Inflammatory macrophage (primary cell): Measurements from ENCODE around the gene CYP17A1.
"Not testable (repeated sequence)": the region's sequence is repeated elsewhere in the genome, so short reads cannot be mapped to it uniquely, and the experiment has no call there.

ENCODE experiments used
- DNase-seq, 2 donors: peaks; one replicate each; pipeline ENCODE4 v3.0.0-alpha.2; 2020 to 2022

The CYP17A1 gene

DNA sequence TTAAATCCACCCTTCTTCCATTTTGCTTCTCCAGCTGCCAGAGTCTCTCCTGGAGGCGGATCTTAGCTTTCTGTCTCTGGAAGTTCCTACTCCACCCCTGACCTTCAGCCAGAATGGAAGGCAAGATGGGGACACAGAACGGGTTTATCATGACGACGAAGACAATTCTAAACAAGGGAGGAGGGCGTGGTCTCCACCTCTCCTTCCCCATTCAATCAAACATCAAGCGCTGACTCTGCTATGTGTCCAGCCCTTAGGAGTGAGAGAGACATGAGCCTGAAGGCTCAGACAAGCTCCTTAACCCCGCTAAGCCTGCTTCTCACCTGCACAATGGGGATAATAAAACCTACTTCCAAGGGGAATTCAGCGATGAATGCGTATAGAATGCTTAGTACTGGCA is 3.1 kb downstream of the CYP17A1 start:
- no peak for DNase-seq

DNA sequence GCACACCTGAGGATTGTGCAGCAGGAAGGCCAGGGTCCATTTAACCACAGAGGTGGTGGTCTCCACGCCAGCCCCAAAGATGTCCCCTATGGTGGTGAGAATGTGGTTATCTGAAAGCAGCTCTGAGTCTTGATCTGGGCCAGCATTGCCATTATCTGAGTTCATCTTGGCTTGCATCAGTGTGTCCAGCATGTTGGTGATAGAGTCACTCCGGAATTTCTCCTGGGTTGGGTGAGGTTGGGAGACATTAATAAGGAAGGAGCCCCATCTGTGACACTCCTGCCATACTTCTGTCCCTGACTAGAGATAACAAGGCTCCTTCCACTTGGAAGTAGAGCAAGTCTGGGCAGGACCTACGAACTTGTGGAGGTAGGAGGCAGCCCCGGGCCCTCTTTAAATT is 4.2 kb downstream of the CYP17A1 start:
- DNase-seq = no peak

DNA sequence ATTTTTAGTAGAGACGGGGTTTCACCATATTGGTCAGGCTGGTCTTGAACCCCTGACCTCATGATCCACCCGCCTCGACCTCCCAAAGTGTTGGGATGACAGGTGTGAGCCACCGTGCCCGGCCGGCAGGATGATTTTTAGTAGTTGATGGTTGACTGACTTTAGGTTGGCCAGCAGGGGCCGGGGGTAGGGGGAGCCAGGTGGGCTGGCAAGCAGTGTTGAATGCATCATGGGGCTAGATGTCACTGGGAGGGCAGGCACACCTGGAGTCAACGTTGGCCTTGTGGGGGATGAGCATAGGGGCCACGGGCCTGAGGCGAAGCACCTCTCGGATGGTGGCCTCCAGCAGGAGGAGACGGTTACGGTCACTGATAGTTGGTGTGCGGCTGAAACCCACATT is 5.0 kb downstream of the CYP17A1 start:
- no peak for DNase-seq

DNA sequence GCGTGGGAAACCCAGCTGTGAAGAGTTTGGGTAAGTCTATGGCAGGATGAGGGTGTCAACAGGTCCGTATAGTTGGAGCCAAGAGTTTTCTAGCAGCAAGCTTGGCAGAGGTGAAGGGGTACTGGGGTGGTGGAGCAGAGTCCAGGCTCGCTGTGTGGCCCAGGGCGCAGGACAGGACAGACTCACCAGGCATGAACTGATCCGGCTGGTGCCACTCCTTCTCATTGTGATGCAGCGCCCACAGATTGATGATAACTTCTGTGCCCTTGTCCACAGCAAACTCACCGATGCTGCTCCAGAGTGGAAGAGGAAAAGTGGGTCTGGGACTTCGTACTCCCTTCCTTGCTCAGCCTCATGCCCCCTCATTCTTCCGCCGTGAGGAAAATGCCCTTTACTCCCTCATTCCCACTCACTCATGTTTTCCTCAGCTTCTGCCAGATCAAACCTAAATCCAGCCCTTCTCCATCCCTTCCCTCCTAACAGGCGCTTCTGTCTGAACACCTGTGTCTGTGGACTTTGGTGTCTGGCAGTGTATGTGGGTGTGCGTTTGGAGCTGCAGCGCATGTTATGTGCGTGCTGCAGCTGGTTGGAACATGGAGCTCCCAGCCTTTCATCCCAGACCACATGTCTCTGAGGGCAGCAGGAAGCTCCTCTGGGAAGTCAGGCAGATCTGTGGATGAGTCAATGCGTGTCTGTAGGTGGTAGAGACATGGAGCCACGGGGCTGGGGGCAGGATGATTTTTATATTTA is 5.7 kb downstream of the CYP17A1 start:
- no peak for DNase-seq

DNA sequence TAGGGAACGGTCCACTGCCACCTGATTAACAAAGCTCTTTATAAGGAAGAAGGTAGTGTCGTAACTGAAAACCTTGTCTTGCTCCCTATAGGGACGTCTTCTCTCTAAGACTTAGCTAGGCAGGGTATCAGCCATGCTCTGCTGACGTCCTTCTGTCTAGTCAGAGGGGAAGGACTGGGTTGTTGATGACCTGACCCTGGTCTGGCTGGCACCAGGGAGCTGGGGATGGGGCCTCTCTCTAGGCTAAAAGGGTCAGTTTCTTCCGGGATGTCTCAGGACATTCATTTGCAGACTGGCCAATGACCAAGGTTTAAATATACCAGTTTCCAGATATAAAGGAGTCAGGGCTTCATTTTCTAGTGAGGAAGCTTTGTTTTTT is 9.6 kb downstream of the CYP17A1 start:
- no peak for DNase-seq

DNA sequence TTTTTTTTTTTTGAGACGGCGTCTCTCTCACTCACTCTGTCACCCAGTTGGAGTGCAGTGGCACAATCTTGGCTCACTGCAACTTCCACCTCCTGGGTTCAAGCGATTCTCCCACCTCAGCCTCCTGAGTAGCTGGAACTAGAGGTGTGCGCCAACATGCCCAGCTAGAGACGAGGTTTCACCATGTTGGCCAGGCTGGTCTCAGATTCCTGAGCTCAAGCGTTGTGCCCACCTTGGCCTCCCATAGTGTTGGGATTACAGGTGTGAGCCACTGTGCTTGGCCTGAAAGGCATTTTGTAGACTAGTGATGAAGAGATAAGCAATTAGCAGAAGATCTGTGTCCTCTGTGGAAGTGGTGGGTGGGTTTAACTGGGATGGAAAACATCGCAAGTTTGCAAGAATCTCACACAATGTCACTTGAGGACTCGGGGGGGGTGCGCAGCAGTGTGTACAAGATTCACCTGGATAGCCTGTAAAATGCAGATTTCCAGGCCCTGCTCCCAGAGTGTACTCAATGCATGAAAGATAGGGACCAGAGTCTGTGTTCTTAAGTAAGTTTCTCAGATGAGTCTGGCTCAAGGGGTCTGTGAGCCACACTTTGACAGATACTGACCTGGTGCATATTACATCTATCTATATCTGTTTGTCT is 10.9 kb downstream of the CYP17A1 start:
- no peak for DNase-seq

DNA sequence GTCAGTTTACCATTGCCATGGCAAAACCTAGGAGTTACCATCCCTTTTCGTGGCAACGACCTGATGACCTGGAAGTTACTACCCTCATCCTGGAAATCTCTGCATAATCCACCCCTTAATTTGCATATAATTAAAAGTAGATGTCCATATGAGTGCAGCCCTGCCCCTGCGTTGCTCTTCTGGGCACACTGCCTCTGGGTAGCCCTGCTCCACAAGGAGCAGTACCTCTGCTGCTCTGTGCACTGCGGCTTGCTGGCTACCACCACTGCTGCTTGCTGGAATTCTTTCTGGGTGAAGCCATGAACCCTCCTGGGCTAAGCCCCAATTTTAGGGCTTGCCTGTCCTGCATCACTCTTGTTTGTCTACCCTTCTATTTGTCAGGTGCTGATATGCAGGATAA is 12.5 kb downstream of the CYP17A1 start:
- DNase-seq = no peak

DNA sequence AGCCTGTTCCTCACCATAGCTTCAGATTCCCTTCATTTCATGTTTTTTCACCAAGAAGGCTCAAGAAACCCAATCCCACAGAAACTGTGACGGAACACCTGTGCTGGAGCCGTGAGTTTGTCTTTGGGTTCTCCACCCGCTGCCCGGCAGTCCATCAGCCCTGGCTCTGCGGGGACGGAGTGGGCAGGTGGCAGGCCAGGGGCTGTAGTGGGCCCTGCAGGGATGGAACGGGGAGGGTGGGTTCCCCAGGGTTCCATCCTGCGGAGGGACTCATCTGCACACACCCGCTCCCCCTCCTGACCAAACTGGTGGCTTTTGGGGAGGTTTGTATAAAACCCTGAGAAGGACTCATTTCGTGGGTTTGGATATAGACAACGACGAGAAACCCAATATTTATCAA is 15.0 kb downstream of the CYP17A1 start:
- no peak for DNase-seq

DNA sequence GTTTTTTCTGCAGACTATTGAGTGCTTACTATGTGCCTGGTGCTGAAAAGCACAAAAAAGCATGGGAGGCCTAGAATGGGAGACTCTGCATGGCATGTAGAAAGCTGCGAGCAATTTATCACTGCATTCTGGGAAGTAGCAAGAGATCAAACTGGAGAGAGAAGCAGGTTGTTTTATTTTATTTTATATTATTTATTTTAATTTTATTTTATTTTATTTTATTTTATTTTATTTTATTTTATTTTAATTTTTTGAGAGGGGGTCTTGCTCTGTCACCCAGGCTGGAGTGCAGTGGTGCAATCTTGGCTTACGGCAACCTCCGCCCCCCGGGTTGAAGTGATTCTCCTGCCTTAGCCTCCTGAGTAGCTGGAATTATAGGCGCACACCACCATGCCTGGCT is 17.2 kb downstream of the CYP17A1 start:
- DNase-seq = not testable (repeated sequence)

DNA sequence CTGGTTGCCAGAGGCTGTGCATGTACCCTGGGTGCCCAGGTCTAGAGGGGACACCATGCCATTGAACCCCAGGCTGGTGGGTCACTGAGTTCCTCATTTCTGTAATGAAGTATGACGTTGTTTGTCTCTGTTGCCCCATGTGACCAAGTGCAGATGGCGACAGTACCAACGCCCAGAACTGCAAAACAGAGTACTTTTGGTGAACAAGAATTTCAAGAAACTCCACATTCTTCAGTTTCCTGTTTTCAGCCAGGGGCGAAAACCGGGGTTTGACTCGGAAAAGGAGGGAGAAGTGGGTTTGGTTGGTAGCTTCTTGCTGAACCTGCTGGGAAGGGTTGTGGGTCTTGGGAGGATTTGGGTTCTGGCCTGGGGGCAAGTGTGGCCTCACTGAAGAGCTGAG is 18.2 kb downstream of the CYP17A1 start:
- peak; percentile 71 to 85 for DNase-seq

DNA sequence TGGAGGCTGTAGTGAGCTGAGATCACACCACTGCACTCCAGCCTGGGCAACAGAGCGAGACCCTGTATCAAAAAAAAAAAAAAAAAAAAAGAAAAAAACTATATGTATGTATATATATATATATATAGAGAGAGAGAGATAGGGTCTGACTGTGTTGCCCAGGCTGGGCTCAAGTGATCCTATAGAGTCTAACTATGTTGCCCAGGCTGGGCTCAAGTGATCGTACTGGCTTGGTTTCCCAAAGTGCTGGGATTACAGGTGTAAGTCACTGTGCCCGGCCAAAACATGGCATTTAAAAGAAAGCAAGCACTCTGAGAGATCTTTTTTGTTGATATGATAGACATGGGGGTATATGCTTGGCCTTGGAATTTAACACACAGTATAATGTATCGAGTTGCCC is 20.0 kb downstream of the CYP17A1 start:
- no peak for DNase-seq

DNA sequence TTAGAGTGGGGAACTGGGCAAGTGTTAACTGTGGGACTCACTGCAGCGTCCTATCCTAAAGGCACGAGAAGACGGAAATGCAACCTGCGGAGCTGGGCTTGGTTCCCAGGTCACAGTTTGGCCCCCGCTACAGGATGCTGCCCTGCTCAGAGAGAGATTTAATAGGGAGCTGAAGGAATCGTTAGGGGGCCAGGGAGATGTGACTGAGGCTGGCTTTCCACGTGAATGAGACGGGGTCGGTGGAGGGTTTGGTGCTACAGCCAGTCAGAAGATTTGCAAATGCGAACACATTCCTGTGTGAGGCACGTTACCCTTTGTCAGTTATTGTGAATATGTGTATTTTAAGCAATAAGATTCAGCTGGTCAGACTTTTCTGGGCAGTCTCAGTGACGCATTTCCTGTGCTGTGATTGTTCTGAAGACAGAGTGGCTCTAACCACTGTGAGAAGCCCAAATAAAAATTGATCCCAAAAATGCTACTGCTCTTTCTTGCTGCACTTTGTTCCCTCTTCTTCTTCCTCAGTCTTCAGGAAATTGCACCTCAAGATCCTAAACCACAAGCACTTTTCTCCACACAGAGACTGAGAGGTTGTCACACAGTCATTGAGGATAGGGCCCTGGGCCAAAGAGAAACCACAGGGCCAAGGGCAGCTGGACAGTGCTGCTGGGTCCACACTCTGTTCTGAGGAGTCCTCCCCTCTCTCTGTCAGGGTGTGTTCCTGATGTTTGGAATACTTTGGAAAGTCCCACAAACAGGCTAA is 21.2 kb downstream of the CYP17A1 start:
- peak; percentile 78 to 81 for DNase-seq

DNA sequence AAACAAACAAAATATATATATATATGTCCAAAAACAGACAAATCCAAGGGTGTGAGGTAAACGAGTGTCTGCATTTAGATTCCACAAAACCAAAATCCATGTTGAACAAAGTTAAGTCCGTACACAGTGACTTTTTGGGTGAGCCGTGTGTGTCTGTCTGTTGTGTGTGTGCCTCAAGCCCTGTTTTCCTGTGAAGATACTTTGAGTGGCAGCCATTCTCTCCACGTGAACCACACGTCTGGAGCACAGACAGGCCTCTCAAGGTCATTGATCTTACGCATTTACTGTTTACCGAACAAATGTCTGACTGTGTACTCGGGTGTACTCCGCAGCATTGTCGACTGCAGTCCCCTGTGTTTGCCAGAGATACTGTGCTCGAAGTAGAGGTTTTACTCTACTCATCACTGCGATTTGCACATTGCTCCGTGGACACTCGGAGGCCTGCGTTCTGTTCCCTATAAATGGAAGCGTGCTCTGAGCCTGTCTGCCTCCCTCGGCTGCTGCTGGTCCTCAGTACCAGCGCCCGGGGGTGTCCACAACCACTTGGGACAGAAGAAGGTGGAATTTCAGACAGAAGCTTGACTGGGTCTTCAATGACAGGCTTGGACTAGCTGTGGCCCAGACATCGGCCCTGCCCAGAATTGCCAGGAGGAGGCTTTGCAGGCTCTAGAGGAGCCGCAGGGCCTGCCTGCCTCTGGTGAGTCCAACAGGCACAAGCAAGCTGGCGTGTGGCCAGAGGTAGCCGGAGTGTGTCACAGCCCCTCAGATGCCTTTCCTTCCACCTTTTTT is 22.1 kb downstream of the CYP17A1 start:
- DNase-seq = no peak

DNA sequence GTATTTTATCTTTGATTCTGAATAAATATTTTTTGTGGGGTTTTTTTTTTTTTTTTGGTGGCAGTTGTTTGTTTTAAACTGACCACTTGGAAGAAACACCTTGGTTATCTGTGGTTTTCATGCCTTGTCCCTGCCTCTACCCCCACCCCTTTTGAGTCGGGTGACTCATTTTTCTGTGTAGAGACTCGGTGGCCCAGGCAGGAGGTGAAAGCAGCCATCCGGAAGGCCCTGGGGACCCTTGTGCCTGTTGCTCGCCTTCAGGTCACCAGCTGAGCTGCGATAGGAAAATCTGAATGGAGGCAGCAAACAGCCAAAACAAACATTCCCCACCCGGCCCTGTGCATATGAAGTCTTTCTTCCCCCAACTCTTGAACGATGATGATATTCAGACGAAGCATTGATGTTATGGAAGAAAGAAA is 22.8 kb downstream of the CYP17A1 start:
- DNase-seq = no peak

DNA sequence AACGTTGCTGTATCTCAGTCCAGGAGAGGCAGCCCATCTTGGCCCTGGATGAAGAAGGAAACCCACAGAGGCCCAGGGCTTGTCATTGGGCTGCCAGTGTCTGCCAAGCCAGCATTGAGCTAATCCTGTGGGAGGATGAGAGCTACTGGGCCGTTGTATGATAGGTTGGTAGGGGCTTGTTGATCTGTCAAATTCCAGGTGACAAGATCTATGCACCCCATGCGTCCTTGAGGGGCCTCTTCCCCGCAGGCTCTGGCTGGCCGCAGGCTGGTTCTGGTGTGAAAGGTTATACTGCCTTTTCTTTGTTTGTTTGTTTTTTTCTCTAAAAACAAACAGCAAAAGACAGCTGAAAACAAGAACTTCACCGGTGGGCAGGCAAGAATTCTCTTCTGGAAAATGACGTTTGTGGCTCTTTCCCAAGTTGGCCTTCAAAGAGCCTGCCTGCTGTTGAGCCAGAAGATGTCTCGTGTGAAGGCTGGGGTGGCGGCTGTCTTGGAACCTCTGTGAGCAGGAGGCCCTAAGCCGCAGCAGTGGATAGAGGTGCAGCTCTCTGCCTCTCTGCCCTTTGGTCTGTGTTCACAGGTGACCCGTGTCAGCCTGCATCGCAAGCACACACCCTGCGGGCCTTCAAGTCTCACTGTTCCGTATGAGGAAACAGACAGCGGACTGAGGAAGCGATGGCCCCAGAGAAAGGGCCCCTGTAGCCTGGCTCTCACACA is 23.3 kb downstream of the CYP17A1 start:
- peak in 1 of 2 donors; percentile 13 for DNase-seq

DNA sequence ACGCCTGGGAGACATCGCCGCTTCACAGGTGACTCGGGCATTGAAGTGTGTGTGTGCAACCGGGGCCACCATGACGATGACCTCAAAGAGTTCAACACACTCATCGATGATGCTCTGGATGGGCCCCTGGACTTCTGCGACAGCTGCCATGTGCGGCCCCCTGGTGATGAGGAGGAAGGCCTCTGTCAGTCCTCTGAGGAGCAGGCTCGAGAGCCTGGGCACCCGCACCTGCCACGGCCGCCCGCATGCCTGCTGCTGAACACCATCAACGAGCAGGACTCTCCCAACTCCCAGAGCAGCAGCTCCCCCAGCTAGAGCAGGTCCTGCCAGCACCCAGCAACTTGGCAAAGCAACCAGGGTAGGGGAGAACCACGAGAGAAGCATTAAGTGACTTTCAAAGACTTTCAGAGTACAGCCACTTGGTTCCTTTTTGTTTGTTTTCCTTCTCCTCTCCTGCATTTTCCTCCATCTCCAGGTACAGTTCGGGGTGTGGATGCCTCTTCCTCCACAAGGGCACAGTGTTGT is 24.1 kb downstream of the CYP17A1 start:
- no peak for DNase-seq

DNA sequence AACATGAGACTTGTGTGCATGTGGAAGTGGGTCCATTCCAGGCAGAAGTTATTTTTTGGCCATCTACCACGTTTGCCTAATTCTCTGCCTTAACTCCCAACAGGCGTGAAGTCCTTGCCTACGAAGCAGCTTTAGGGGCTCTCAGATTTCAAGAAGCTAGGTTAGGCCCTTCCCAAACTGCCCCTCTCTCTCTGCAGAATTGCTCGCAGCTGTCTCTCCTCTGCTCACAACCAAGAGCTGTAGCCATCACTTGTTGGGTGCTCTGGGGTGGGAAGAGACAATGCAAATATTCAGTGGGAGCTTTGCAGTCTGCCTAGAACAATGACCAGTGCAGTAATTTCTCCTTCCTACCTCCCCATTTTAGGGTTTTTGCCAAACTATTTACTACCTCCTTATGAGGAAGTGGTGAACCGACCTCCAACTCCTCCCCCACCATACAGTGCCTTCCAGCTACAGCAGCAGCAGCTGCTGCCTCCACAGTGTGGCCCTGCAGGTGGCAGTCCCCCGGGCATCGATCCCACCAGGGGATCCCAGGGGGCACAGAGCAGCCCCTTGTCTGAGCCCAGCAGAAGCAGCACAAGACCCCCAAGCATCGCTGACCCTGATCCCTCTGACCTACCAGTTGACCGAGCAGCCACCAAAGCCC is 24.9 kb downstream of the CYP17A1 start:
- peak; percentile 62 to 68 for DNase-seq

DNA sequence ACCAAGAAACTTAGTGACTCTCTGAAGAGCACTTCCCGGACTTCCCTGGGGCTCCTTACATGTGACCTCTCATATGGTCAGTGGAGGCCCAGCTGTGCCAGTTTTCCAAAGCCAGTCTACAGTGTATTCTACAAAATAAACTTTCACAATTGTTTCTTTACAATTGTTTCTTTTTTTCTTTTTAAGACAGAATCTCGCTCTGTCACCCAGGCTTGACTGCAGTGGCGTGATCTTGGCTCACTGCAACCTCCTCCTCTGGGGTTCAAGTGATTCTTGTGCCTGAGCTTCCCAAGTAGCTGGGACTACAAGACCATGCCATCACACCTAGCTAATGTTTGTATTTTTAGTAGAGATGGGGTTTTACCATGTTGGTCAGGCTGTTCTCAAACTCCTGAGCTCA is 25.9 kb downstream of the CYP17A1 start:
- no peak for DNase-seq

DNA sequence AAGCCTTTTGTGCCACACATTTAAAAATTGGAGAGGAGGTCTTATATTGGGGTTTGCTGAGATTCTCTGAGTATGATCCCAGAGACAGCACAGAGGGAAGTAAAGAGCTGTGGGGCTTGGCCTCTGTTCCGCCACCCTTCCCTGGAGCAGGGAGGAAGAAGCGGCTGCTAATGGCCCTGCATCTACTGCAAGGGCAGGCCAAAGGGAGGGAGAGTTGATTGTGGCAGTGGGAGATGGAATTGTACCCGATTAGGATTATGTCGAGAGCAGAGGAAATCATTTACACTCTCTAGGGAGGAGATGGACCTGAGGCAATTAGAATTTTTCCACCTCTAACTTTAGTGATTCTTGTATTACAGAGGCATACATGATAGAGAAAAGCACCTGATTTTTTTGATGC is 28.8 kb downstream of the CYP17A1 start:
- no peak for DNase-seq

DNA sequence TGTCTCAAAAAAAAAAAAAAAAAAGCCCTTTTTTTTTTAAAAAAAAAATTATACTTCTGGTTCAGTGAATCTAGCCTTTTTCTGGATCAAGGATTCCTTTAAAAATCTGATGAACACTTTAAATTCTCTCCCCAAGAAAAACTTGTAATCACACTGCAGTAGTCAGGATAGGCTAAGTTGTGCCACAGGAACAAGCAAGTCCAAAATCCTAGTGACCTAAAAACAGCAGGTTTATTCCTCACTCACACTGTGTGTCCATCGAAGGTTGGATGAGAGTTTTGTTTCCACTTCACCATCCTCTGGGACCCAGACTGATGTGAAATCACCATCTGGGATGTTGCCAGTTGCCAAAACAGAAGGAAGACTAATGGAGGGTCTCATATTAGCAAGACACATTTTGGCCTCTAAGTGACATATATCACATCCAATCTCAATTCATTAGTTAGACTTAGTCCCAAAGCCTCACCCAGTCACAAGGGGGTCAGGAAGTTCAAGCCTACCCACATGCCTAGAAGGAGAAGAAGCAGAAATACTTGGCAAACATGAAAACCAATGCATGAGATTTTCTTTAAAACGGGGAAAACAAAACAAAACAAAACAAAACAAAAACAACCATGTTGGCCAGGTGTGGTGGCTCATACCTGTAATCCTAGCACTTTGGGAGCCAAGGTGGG is 32.7 kb downstream of the CYP17A1 start:
- peak; percentile 68 for DNase-seq
